ENCODE data around the gene GRK5.

Gene GRK5

GRCh38 chr10:119191881-119192280, 15.5 kb upstream of the GRK5 start:
- Histone ChIP-seq H4K20me1 (ENCODE audit: insufficient read depth, low read length) (no peaks in the 10 kb centered on the region), H3K4me3 (ENCODE audit: low read depth in 1 of 2, low read length in 2 of 2) (no peak overlapping the region), H2AFZ (ENCODE audit: low read depth, low read length) (no peak overlapping the region), H3K4me1 (ENCODE audit: insufficient read depth, low read length) (peaks cover 22% of the 10 kb centered on the region), H3K4me2 (ENCODE audit: insufficient read depth, low read length) (no peak overlapping the region), H3K9me3 (ENCODE audit: insufficient read depth, low read length, severe bottlenecking) (no peaks in the 10 kb centered on the region), H3K27me3 (ENCODE audit: insufficient read depth, low read length, poor library complexity) (no peaks in the 10 kb centered on the region), H3K36me3 (ENCODE audit: insufficient read depth, low read length) (no peaks in the 10 kb centered on the region), H3K27ac (ENCODE audit: low read length) (no peak overlapping the region), H3K79me2 (ENCODE audit: insufficient read depth, low read length) (no peaks in the 10 kb centered on the region), H3K9ac (ENCODE audit: low read depth, low read length) (no peak overlapping the region)
- TF ChIP-seq CTCF (IDR thresholded peaks at IDR 0.05; ENCODE audit: borderline replicate concordance, extremely low read depth, low read length, poor library complexity, severe bottlenecking): no peak
- TF ChIP-seq EZH2 (IDR thresholded peaks at IDR 0.05; ENCODE audit: borderline replicate concordance, low read depth, low read length, severe bottlenecking): no peak
- DNase-seq (no peak), ATAC-seq (ENCODE audit: insufficient read depth, low read depth) (no peak)

GRCh38 chr10:119197921-119198320, 9.4 kb upstream of the GRK5 start:
- no peak overlapping the region for H3K27ac ChIP-seq (ENCODE audit: low read length)
- H3K79me2 ChIP-seq (ENCODE audit: insufficient read depth, low read length): no peaks in the 10 kb centered on the region
- TF ChIP-seq EZH2 (IDR thresholded peaks at IDR 0.05; ENCODE audit: borderline replicate concordance, low read depth, low read length, severe bottlenecking) (no peak), CTCF (IDR thresholded peaks at IDR 0.05; ENCODE audit: borderline replicate concordance, extremely low read depth, low read length, poor library complexity, severe bottlenecking) (no peak)
- no peak overlapping the region for H3K4me3 ChIP-seq (ENCODE audit: low read depth in 1 of 2, low read length in 2 of 2)
- H3K36me3 ChIP-seq (ENCODE audit: insufficient read depth, low read length): no peaks in the 10 kb centered on the region
- no peaks in the 10 kb centered on the region for H3K4me1 ChIP-seq (ENCODE audit: insufficient read depth, low read length)
- H3K4me2 ChIP-seq (ENCODE audit: insufficient read depth, low read length): no peak overlapping the region
- no peaks in the 10 kb centered on the region for H4K20me1 ChIP-seq (ENCODE audit: insufficient read depth, low read length)
- H3K9ac ChIP-seq (ENCODE audit: low read depth, low read length): no peak overlapping the region
- ATAC-seq (ENCODE audit: insufficient read depth, low read depth) (no peak), DNase-seq (no peak)
- no peaks in the 10 kb centered on the region for H3K9me3 ChIP-seq (ENCODE audit: insufficient read depth, low read length, severe bottlenecking)
- H2AFZ ChIP-seq (ENCODE audit: low read depth, low read length): no peak overlapping the region
- H3K27me3 ChIP-seq (ENCODE audit: insufficient read depth, low read length, poor library complexity): no peaks in the 10 kb centered on the region

GRCh38 chr10:119198438-119198837, 8.9 kb upstream of the GRK5 start:
- DNase-seq (peak; percentile 33), ATAC-seq (ENCODE audit: insufficient read depth, low read depth) (no peak)
- Histone ChIP-seq H3K4me1 (ENCODE audit: insufficient read depth, low read length) (no peaks in the 10 kb centered on the region), H4K20me1 (ENCODE audit: insufficient read depth, low read length) (no peaks in the 10 kb centered on the region), H3K27ac (ENCODE audit: low read length) (no peak overlapping the region), H3K4me3 (ENCODE audit: low read depth in 1 of 2, low read length in 2 of 2) (no peak overlapping the region), H3K9me3 (ENCODE audit: insufficient read depth, low read length, severe bottlenecking) (no peaks in the 10 kb centered on the region), H2AFZ (ENCODE audit: low read depth, low read length) (no peak overlapping the region), H3K27me3 (ENCODE audit: insufficient read depth, low read length, poor library complexity) (no peaks in the 10 kb centered on the region), H3K79me2 (ENCODE audit: insufficient read depth, low read length) (no peaks in the 10 kb centered on the region), H3K4me2 (ENCODE audit: insufficient read depth, low read length) (no peak overlapping the region), H3K9ac (ENCODE audit: low read depth, low read length) (no peak overlapping the region), H3K36me3 (ENCODE audit: insufficient read depth, low read length) (no peaks in the 10 kb centered on the region)
- no peak for TF ChIP-seq EZH2 (IDR thresholded peaks at IDR 0.05; ENCODE audit: borderline replicate concordance, low read depth, low read length, severe bottlenecking)
- TF ChIP-seq CTCF (IDR thresholded peaks at IDR 0.05; ENCODE audit: borderline replicate concordance, extremely low read depth, low read length, poor library complexity, severe bottlenecking): peak; percentile 53
